Osteoblast (primary cell): Measurements from ENCODE around the gene GAS7. TPM values are rescaled to one million over a fixed set of nuclear protein-coding genes. Genes with fewer than 3 reads are reported as not detected.

ENCODE experiments used
- DNase-seq: peaks from one replicate; pipeline ENCODE4 v3.0.0; 2011; ENCODE audit warnings: low spot score, mixed read lengths; ENCODE audit not compliant: insufficient read length; ENCODE audit errors: missing footprints
- H2AFZ ChIP-seq: 2 replicates; pipeline ENCODE4 v1.6.0; 2011; ENCODE audit warnings: mild to moderate bottlenecking, low read length
- H3K27ac ChIP-seq: 2 replicates; pipeline ENCODE4 v1.5.1; 2011; ENCODE audit warnings: mild to moderate bottlenecking, low read depth, low read length, moderate library complexity
- H3K27me3 ChIP-seq: 2 replicates; pipeline ENCODE4 v1.6.0; 2012; ENCODE audit warnings: mild to moderate bottlenecking, control low read depth, inconsistent platforms, low read length, moderate library complexity; ENCODE audit not compliant: insufficient read depth
- H3K36me3 ChIP-seq: 2 replicates; pipeline ENCODE4 v1.5.1; 2011; ENCODE audit warnings: mild to moderate bottlenecking, low read length, control low read depth, moderate library complexity; ENCODE audit not compliant: insufficient read depth
- H3K4me1 ChIP-seq: 2 replicates; pipeline ENCODE4 v1.5.1; 2011; ENCODE audit warnings: mild to moderate bottlenecking, low read length, control low read depth, moderate library complexity; ENCODE audit not compliant: insufficient read depth
- H3K4me2 ChIP-seq: 2 replicates; pipeline ENCODE4 v1.6.0; 2011; ENCODE audit warnings: mild to moderate bottlenecking, low read length; ENCODE audit not compliant: insufficient read depth
- H3K4me3 ChIP-seq: fragments of 200-600 bp; sonication (generic); 3 replicates; pipeline ENCODE4 v1.5.1; 2012; ENCODE audit warnings: mild to moderate bottlenecking, low read length, inconsistent platforms; ENCODE audit not compliant: insufficient read depth
- H3K79me2 ChIP-seq: 2 replicates; pipeline ENCODE4 v1.6.0; 2012; ENCODE audit warnings: mild to moderate bottlenecking, low read length, control low read depth, inconsistent platforms; ENCODE audit not compliant: insufficient read depth
- H3K9me3 ChIP-seq: 2 replicates; pipeline ENCODE4 v1.5.1; 2011; ENCODE audit warnings: low read depth, low read length, control low read depth
- H4K20me1 ChIP-seq: 2 replicates; pipeline ENCODE4 v1.6.0; 2012; ENCODE audit warnings: mild to moderate bottlenecking, low read length, control low read depth; ENCODE audit not compliant: insufficient read depth
- CTCF ChIP-seq: IDR thresholded peaks from 2 replicates; pipeline ENCODE4 v1.5.1; 2011; ENCODE audit warnings: mild to moderate bottlenecking, low read depth, low read length, moderate library complexity; ENCODE audit errors: extremely low read depth
- total RNA-seq: library from RNA; depleted of rRNA; stranded (reverse); fragments of >200 nt; gene quantifications from 2 replicates; pipeline ENCODE4 v1.2.3, GENCODE V29; 2012

GAS7 gene
- total RNA-seq, 1 donor = 3.6 TPM

- Histone ChIP-seq H3K9me3 (peaks cover 2% of the 10 kb centered on the region), H4K20me1 (no peaks in the 10 kb centered on the region), H3K36me3 (no peaks in the 10 kb centered on the region), H3K4me1 (no peaks in the 10 kb centered on the region), H3K4me2 (no peak overlapping the region), H3K4me3 (no peak overlapping the region), H3K79me2 (no peaks in the 10 kb centered on the region), H3K27me3 (no peaks in the 10 kb centered on the region), H3K27ac (no peak overlapping the region), H2AFZ (no peak overlapping the region)
- no peak for DNase-seq
- no peak for TF ChIP-seq CTCF
These were observed 302.5 kb downstream of the GAS7 start for GRCh38 chr17:9895923-9896322.

- H3K79me2 ChIP-seq = no peaks in the 10 kb centered on the region
- no peak for TF ChIP-seq CTCF
- H4K20me1 ChIP-seq = no peaks in the 10 kb centered on the region
- DNase-seq = no peak
- no peaks in the 10 kb centered on the region for H3K27me3 ChIP-seq
- no peak overlapping the region for H3K27ac ChIP-seq
- no peak overlapping the region for H2AFZ ChIP-seq
- H3K4me2 ChIP-seq = no peak overlapping the region
- no peaks in the 10 kb centered on the region for H3K36me3 ChIP-seq
- H3K9me3 ChIP-seq = peaks cover 2% of the 10 kb centered on the region
- H3K4me1 ChIP-seq = no peaks in the 10 kb centered on the region
- H3K4me3 ChIP-seq = no peak overlapping the region
These were observed 304.2 kb downstream of the GAS7 start for GRCh38 chr17:9894231-9894630.

- Histone ChIP-seq H2AFZ (no peak overlapping the region), H3K9me3 (peaks cover 2% of the 10 kb centered on the region), H3K4me2 (no peak overlapping the region), H3K36me3 (no peaks in the 10 kb centered on the region), H3K4me1 (no peaks in the 10 kb centered on the region), H4K20me1 (no peaks in the 10 kb centered on the region), H3K79me2 (no peaks in the 10 kb centered on the region), H3K4me3 (no peak overlapping the region), H3K27ac (no peak overlapping the region), H3K27me3 (no peaks in the 10 kb centered on the region)
- TF ChIP-seq CTCF = no peak
- no peak for DNase-seq
These were observed 304.9 kb downstream of the GAS7 start for GRCh38 chr17:9893411-9894012.

GRCh38 chr17:9890124-9890523, 308.3 kb downstream of the GAS7 start:
- no peaks in the 10 kb centered on the region for H3K79me2 ChIP-seq
- peak; percentile 51 for TF ChIP-seq CTCF
- no peak for DNase-seq
- no peak overlapping the region for H3K4me2 ChIP-seq
- H3K27ac ChIP-seq = no peak overlapping the region
- no peaks in the 10 kb centered on the region for H3K36me3 ChIP-seq
- no peak overlapping the region for H2AFZ ChIP-seq
- no peaks in the 10 kb centered on the region for H3K4me1 ChIP-seq
- peaks cover 2% of the 10 kb centered on the region for H3K9me3 ChIP-seq
- no peaks in the 10 kb centered on the region for H4K20me1 ChIP-seq
- H3K4me3 ChIP-seq = no peak overlapping the region
- no peaks in the 10 kb centered on the region for H3K27me3 ChIP-seq
